Tibial nerve (tissue), 4 donors: ENCODE data around the gene CCNH.

Source experiments
- EP300 ChIP-seq, 2 donors: sonication (generic); formaldehyde crosslinking; IDR thresholded peaks; one replicate each; pipeline ENCODE4 v1.6.1; 2017; ENCODE audit warnings: antibody characterized with exemption in 2 of 2, mild to moderate bottlenecking in 1 of 2
- POLR2A ChIP-seq, 2 donors: fragments of 450-650 bp; IDR thresholded peaks; one replicate each; pipeline ENCODE4 v1.6.1; 2017; ENCODE audit warnings: antibody characterized with exemption in 2 of 2, mild to moderate bottlenecking in 2 of 2, moderate library complexity in 2 of 2
- TF ChIP-seq, protein P1 (sequence below), 5 experiments: fragments of 200-600 bp in 3 of 5; fragments of 450-650 bp in 2 of 5; sonication (generic) in 3 of 5; IDR thresholded peaks; one replicate each; pipeline ENCODE4 v1.5.1; 2016 to 2019; ENCODE audit warnings: antibody characterized with exemption in 5 of 5, mild to moderate bottlenecking in 3 of 5, moderate library complexity in 2 of 5

DNA sequence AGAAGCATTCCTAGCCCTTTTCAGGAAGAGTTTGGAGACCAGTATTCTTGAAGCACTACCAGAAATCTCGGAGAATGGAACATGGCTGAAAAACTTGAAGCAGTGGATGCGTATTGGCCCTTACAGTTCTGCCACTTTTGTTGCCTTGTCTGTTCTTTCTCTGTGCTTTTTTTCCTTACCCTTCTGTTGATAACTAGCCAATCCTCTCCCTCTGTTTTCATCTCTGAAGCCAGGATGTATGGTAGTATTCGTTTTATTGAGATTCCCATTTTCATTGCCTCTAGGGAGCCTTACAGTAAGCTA is 564 bp upstream of the CCNH start:
- TF ChIP-seq, protein P1, sequence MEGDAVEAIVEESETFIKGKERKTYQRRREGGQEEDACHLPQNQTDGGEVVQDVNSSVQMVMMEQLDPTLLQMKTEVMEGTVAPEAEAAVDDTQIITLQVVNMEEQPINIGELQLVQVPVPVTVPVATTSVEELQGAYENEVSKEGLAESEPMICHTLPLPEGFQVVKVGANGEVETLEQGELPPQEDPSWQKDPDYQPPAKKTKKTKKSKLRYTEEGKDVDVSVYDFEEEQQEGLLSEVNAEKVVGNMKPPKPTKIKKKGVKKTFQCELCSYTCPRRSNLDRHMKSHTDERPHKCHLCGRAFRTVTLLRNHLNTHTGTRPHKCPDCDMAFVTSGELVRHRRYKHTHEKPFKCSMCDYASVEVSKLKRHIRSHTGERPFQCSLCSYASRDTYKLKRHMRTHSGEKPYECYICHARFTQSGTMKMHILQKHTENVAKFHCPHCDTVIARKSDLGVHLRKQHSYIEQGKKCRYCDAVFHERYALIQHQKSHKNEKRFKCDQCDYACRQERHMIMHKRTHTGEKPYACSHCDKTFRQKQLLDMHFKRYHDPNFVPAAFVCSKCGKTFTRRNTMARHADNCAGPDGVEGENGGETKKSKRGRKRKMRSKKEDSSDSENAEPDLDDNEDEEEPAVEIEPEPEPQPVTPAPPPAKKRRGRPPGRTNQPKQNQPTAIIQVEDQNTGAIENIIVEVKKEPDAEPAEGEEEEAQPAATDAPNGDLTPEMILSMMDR (IDR thresholded peaks at IDR 0.05), result no peak
- TF ChIP-seq POLR2A (IDR thresholded peaks at IDR 0.05), result no peak
- TF ChIP-seq EP300 (IDR thresholded peaks at IDR 0.05), result no peak
